ENCODE data around the gene PFKFB3. TPM values are rescaled to one million over a fixed set of nuclear protein-coding genes. Genes with fewer than 3 reads are reported as not detected.
"Not testable (repeated sequence)": the region's sequence is repeated elsewhere in the genome, so short reads cannot be mapped to it uniquely, and the experiment has no call there.

The PFKFB3 gene
- total RNA-seq, 6 donors from 2014 or later = 48.2 to 236 (median 83.5) TPM

GRCh38 chr10:6247041-6247712 is 44.4 kb downstream of the PFKFB3 start:
- H3K9me3 ChIP-seq = no peaks in the 10 kb centered on the region
- WGBS, 2 donors = 79 to 83% methylated on average over 11 of the region's 11 CpGs
- no peak overlapping the region for H3K4me3 ChIP-seq
- no peaks in the 10 kb centered on the region for H3K36me3 ChIP-seq
- no peak overlapping the region for H3K27ac ChIP-seq
- DNase-seq (no peak), ATAC-seq (ENCODE audit: low FRiP score in 2 of 2) (peak; percentile 28 to 51)
- TF ChIP-seq POLR2A (IDR thresholded peaks at IDR 0.05) (no peak), POLR2AphosphoS5 (IDR thresholded peaks at IDR 0.05) (no peak), CTCF (IDR thresholded peaks at IDR 0.05) (no peak), EP300 (IDR thresholded peaks at IDR 0.05) (no peak)
- H3K27me3 ChIP-seq = no peaks in the 10 kb centered on the region
- H3K4me1 ChIP-seq = no peaks in the 10 kb centered on the region

- not testable (repeated sequence) for H3K9me3 ChIP-seq; H3K27ac ChIP-seq; H3K36me3 ChIP-seq; H3K4me1 ChIP-seq; ATAC-seq (ENCODE audit: low FRiP score in 2 of 2); H3K4me3 ChIP-seq; H3K27me3 ChIP-seq
- peak in 1 of 2 donors; percentile 63 for DNase-seq
- WGBS, 2 donors = 84 to 90% methylated on average over 8 of the region's 8 CpGs
Measured at GRCh38 chr10:6248908-6249307, 46.2 kb downstream of the PFKFB3 start.

- no peak for ATAC-seq (ENCODE audit: low FRiP score in 2 of 2)
- H3K9me3 ChIP-seq = no peaks in the 10 kb centered on the region
- H3K27me3 ChIP-seq = no peaks in the 10 kb centered on the region
- no peak overlapping the region for H3K4me3 ChIP-seq
- H3K4me1 ChIP-seq = no peaks in the 10 kb centered on the region
- 87 to 90% methylated on average over 1 of the region's 1 CpG for WGBS, 2 donors
- H3K27ac ChIP-seq = no peak overlapping the region
- TF ChIP-seq POLR2AphosphoS5 (IDR thresholded peaks at IDR 0.05) = no peak
- no peak for TF ChIP-seq CTCF (IDR thresholded peaks at IDR 0.05)
- TF ChIP-seq POLR2A (IDR thresholded peaks at IDR 0.05) = no peak
- TF ChIP-seq EP300 (IDR thresholded peaks at IDR 0.05) = no peak
- DNase-seq = no peak
- H3K36me3 ChIP-seq = no peaks in the 10 kb centered on the region
Measured at GRCh38 chr10:6249698-6250097, 47.0 kb downstream of the PFKFB3 start.

DNA sequence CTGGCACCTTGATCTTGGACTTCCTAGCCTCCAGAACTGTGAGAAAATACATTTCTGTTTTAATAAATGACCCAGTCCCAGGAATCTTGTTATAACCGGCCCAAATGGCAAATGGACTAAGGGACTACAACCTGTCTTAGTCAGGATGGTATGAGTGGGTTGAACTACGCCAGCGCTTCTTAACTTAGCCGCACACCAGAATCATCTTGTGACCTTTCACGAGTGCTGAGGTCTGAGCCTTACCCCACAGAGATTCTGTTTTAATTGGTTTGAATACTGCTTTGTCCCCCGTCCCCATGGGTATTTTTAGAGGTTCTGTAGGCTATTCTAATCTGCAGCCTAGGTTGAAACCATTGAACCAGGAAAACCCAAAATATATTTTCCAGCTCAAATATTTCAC is 48.0 kb downstream of the PFKFB3 start:
- ATAC-seq (ENCODE audit: low FRiP score in 2 of 2) (no peak), DNase-seq (no peak)
- TF ChIP-seq POLR2A (IDR thresholded peaks at IDR 0.05) (no peak), POLR2AphosphoS5 (IDR thresholded peaks at IDR 0.05) (no peak), EP300 (IDR thresholded peaks at IDR 0.05) (no peak), CTCF (IDR thresholded peaks at IDR 0.05) (no peak)
- Histone ChIP-seq H3K4me1 (peaks cover 0 to 4% (median 0%) of the 10 kb centered on the region in 4 donors), H3K4me3 (no peak overlapping the region), H3K36me3 (no peaks in the 10 kb centered on the region), H3K9me3 (no peaks in the 10 kb centered on the region), H3K27ac (no peak overlapping the region), H3K27me3 (no peaks in the 10 kb centered on the region)
- WGBS, 2 donors = 79 to 98% methylated on average over 6 of the region's 6 CpGs

DNA sequence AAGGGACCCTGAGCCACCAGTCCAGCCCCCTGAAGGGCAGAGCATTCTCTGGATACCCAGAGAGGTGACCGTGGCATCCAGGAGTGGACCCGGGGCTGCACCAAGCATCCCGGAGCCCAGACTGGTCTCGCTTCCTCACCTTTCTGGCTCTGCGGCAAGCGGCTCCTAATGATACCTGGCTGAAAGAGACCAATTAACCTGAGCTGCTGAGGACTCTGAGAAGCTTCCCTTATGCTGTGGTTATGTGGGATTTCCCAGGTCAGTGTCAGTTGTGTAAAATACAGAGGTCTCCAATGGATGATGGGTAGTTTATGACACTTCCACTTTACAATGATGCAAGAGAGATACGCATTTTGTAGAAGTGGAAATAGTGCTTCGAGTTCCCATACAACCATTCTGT is 51.5 kb downstream of the PFKFB3 start:
- H3K9me3 ChIP-seq = no peaks in the 10 kb centered on the region
- H3K27ac ChIP-seq = peak overlapping the region in 3 of 4 donors; percentile 1 to 73 (median 24)
- no peak overlapping the region for H3K4me3 ChIP-seq
- H3K4me1 ChIP-seq = peaks cover 0 to 16% (median 4%) of the 10 kb centered on the region in 4 donors
- DNase-seq = no peak
- H3K36me3 ChIP-seq = no peaks in the 10 kb centered on the region
- ATAC-seq (ENCODE audit: low FRiP score in 2 of 2) = peak; percentile 35 to 42
- H3K27me3 ChIP-seq = no peaks in the 10 kb centered on the region
- peak in 1 of 2 donors; percentile 60 for TF ChIP-seq POLR2AphosphoS5 (IDR thresholded peaks at IDR 0.05)
- no peak for TF ChIP-seq EP300 (IDR thresholded peaks at IDR 0.05)
- 89 to 93% methylated on average over 8 of the region's 8 CpGs for WGBS, 2 donors

GRCh38 chr10:6255548-6256061 is 52.9 kb downstream of the PFKFB3 start:
- Histone ChIP-seq H3K4me3 (no peak overlapping the region), H3K4me1 (peaks cover 0 to 16% (median 4%) of the 10 kb centered on the region in 4 donors), H3K27me3 (no peaks in the 10 kb centered on the region), H3K9me3 (no peaks in the 10 kb centered on the region), H3K27ac (peak overlapping the region in 3 of 4 donors; percentile 46 to 80 (median 54)), H3K36me3 (no peaks in the 10 kb centered on the region)
- peak; percentile 56 to 76 for ATAC-seq (ENCODE audit: low FRiP score in 2 of 2)
- TF ChIP-seq EP300 (IDR thresholded peaks at IDR 0.05) (peak in 1 of 4 donors; percentile 74), POLR2A (IDR thresholded peaks at IDR 0.05) (no peak), POLR2AphosphoS5 (IDR thresholded peaks at IDR 0.05) (peak in 1 of 2 donors; percentile 19)
- DNase-seq = peak in 1 of 2 donors; percentile 72
- 73 to 80% methylated on average over 7 to 19 of the region's 19 CpGs for WGBS, 2 donors
